H9 (cell line): ENCODE data around the gene KRT34. TPM values are rescaled to one million over a fixed set of nuclear protein-coding genes. Genes with fewer than 3 reads are reported as not detected.

Experiments used
- DNase-seq: peaks from one replicate; pipeline ENCODE4 v3.0.0-alpha.2; 2017
- H2AFZ ChIP-seq: one replicate; pipeline ENCODE4 v1.6.1; 2013; ENCODE audit warnings: mild to moderate bottlenecking, low read length, control low read depth, moderate library complexity
- H2AK5ac ChIP-seq: 2 replicates; pipeline ENCODE4 v1.6.1; 2013; ENCODE audit warnings: low read length, control low read depth, mixed read lengths; ENCODE audit not compliant: insufficient read length
- H2BK120ac ChIP-seq: one replicate; pipeline ENCODE4 v1.6.1; 2013; ENCODE audit warnings: low read depth, mild to moderate bottlenecking, low read length, control low read depth, inconsistent platforms; ENCODE audit not compliant: poor library complexity, severe bottlenecking
- H2BK12ac ChIP-seq: 2 replicates; pipeline ENCODE4 v1.6.1; 2013; ENCODE audit warnings: low read length, control low read depth, mixed read lengths, low read depth; ENCODE audit not compliant: insufficient read length
- H2BK15ac ChIP-seq: 2 replicates; pipeline ENCODE4 v1.6.1; 2013; ENCODE audit warnings: low read depth, low read length, control low read depth
- H2BK20ac ChIP-seq: one replicate; pipeline ENCODE4 v1.6.1; 2013; ENCODE audit warnings: low read depth, mild to moderate bottlenecking, low read length, control low read depth, inconsistent platforms; ENCODE audit not compliant: poor library complexity, severe bottlenecking
- H2BK5ac ChIP-seq: 2 replicates; pipeline ENCODE4 v1.6.1; 2013; ENCODE audit warnings: low read length, control low read depth, mixed read lengths; ENCODE audit not compliant: insufficient read length
- H3K14ac ChIP-seq: 2 replicates; pipeline ENCODE4 v1.6.1; 2013; ENCODE audit warnings: low read length, control low read depth; ENCODE audit not compliant: insufficient read depth
- H3K18ac ChIP-seq: 2 replicates; pipeline ENCODE4 v1.6.1; 2013; ENCODE audit warnings: low read depth, mild to moderate bottlenecking, mixed read lengths, low read length, control low read depth; ENCODE audit not compliant: insufficient read length
- H3K23ac ChIP-seq: 2 replicates; pipeline ENCODE4 v1.6.1; 2013; ENCODE audit warnings: low read length, control low read depth, mixed read lengths, low read depth; ENCODE audit not compliant: insufficient read length
- H3K23me2 ChIP-seq: 2 replicates; pipeline ENCODE4 v1.6.1; 2013; ENCODE audit warnings: low read depth, mild to moderate bottlenecking, mixed read lengths, low read length, control low read depth; ENCODE audit not compliant: insufficient read length, poor library complexity, severe bottlenecking
- H3K27ac ChIP-seq: 2 replicates; pipeline ENCODE4 v1.5.1; 2013; ENCODE audit warnings: low read length, control low read depth, mixed read lengths, low read depth; ENCODE audit not compliant: insufficient read length
- H3K27me3 ChIP-seq: 2 replicates; pipeline ENCODE4 v1.6.1; 2013; ENCODE audit warnings: low read length, control low read depth, inconsistent platforms; ENCODE audit not compliant: insufficient read depth
- H3K4ac ChIP-seq: 2 replicates; pipeline ENCODE4 v1.6.1; 2013; ENCODE audit warnings: low read depth, mild to moderate bottlenecking, control low read depth, inconsistent platforms, low read length, moderate library complexity
- H3K4me1 ChIP-seq: 2 replicates; pipeline ENCODE4 v1.6.1; 2013; ENCODE audit warnings: low read length, control low read depth, inconsistent platforms; ENCODE audit not compliant: insufficient read depth
- H3K4me2 ChIP-seq: 2 replicates; pipeline ENCODE4 v1.6.1; 2013; ENCODE audit warnings: low read length, control low read depth, mixed read lengths; ENCODE audit not compliant: insufficient read length, insufficient read depth
- H3K56ac ChIP-seq: 2 replicates; pipeline ENCODE4 v1.6.1; 2013; ENCODE audit warnings: low read depth, mild to moderate bottlenecking, mixed read lengths, low read length, control low read depth; ENCODE audit not compliant: insufficient read length
- H3K79me1 ChIP-seq: 2 replicates; pipeline ENCODE4 v1.6.1; 2013; ENCODE audit warnings: low read depth, mild to moderate bottlenecking, moderate library complexity, low read length, control low read depth, inconsistent platforms; ENCODE audit not compliant: insufficient read depth, poor library complexity, severe bottlenecking
- H3K79me2 ChIP-seq: 2 replicates; pipeline ENCODE4 v1.6.1; 2013; ENCODE audit warnings: low read length, control low read depth, inconsistent platforms; ENCODE audit not compliant: insufficient read depth
- H3K9ac ChIP-seq: 2 replicates; pipeline ENCODE4 v1.6.1; 2013; ENCODE audit warnings: low read length, control low read depth, mixed read lengths; ENCODE audit not compliant: insufficient read length; ENCODE audit errors: extremely low read depth
- H3K9me3 ChIP-seq: one replicate; pipeline ENCODE4 v1.6.1; 2013; ENCODE audit warnings: low read depth, low read length, inconsistent platforms; ENCODE audit not compliant: control insufficient read depth
- H3T11ph ChIP-seq: one replicate; pipeline ENCODE4 v1.6.1; 2013; ENCODE audit warnings: mild to moderate bottlenecking, low read length, control low read depth, inconsistent platforms
- H4K20me1 ChIP-seq: one replicate; pipeline ENCODE4 v1.6.1; 2013; ENCODE audit not compliant: control insufficient read depth, insufficient read length, insufficient read depth
- H4K5ac ChIP-seq: 2 replicates; pipeline ENCODE4 v1.6.1; 2013; ENCODE audit warnings: low read depth, mild to moderate bottlenecking, mixed read lengths, low read length, control low read depth; ENCODE audit not compliant: insufficient read length
- H4K8ac ChIP-seq: replicated peaks from 2 replicates; pipeline ENCODE4 v1.6.1; 2013; ENCODE audit warnings: low read length, control low read depth, mixed read lengths, low read depth; ENCODE audit not compliant: insufficient read length
- H4K91ac ChIP-seq: 2 replicates; pipeline ENCODE4 v1.6.1; 2013; ENCODE audit warnings: low read depth, mild to moderate bottlenecking, moderate library complexity, mixed read lengths, low read length, control low read depth; ENCODE audit not compliant: insufficient read length
- H3K27ac Mint-ChIP-seq, 3 experiments: 2 replicates in 2 of 3; 3 replicates in 1 of 3; pipeline ENCODE4 v1.8.0; 2020 to 2021; ENCODE audit warnings: mixed read lengths in 3 of 3, mild to moderate bottlenecking in 1 of 3, moderate library complexity in 1 of 3
- H3K27me3 Mint-ChIP-seq: 2 replicates; pipeline ENCODE4 v1.8.0; 2021; ENCODE audit warnings: low read depth, mild to moderate bottlenecking, moderate library complexity, mixed read lengths
- H3K36me3 Mint-ChIP-seq, 3 experiments: 2 replicates in 2 of 3; 3 replicates in 1 of 3; pipeline ENCODE4 v1.8.0; 2020 to 2021; ENCODE audit warnings: low read depth in 3 of 3, mixed read lengths in 3 of 3; ENCODE audit not compliant: insufficient read depth in 1 of 3
- H3K4me1 Mint-ChIP-seq, 2 experiments: 2 replicates each; pipeline ENCODE4 v1.8.0; 2020; ENCODE audit warnings: mixed read lengths in 2 of 2
- H3K4me3 Mint-ChIP-seq, 2 experiments: 2 replicates in 1 of 2; 3 replicates in 1 of 2; pipeline ENCODE4 v1.8.0; 2020 to 2021; ENCODE audit warnings: mild to moderate bottlenecking in 2 of 2, mixed read lengths in 2 of 2, moderate library complexity in 1 of 2
- H3K9me3 Mint-ChIP-seq, 2 experiments: 2 replicates in 1 of 2; 3 replicates in 1 of 2; pipeline ENCODE4 v1.8.0; 2020; ENCODE audit warnings: mild to moderate bottlenecking in 2 of 2, mixed read lengths in 2 of 2, moderate library complexity in 1 of 2
- CTCF ChIP-seq: fragments of 200-600 bp; sonication (generic); conservative IDR thresholded peaks from 3 replicates; pipeline ENCODE4 v1.8.0; 2021; ENCODE audit warnings: antibody characterized with exemption, mild to moderate bottlenecking
- WGBS: extraction: QIAGEN DNeasy Blood & Tissue Kit; methylation state at CpG from one replicate; pipeline ENCODE4 v1.1.7; 2013; ENCODE audit warnings: missing lambda C conversion rate, low lambda C conversion rate, mixed read lengths; ENCODE audit not compliant: insufficient read length; ENCODE audit errors: extremely low coverage; 5-methylcytosine and 5-hydroxymethylcytosine counted together
- total RNA-seq: library from RNA; stranded (reverse); gene quantifications from 2 replicates; pipeline ENCODE4 v1.2.1, GENCODE V29; 2021

Gene KRT34
- total RNA-seq, 1 experiment from 2014 or later = not detected

DNA sequence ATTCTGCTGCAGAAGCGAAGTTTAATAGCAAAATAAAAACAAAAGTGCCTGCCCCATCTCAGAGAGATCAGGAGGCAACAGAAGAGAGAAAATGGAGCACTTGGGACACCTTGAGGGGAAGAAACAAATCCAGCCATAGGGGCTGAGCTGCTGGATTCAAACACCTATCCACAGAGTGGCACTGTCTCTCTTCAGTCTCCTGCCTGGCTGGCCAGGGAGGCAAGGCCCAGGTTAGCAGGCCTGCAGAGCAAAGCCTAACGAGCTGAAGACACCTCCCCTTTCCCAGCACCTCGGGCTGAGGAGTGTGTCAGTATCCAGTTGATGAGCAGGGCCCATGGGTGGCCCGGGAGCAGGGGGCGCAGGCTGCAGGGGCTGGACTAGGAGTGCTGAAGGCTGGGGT is 24.1 kb upstream of the KRT34 start:
- no peak overlapping the region for H3T11ph ChIP-seq
- H3K4me1 ChIP-seq = 0 out of 2 replicates have a peak, but pooled peaks cover 2% of the 10 kb centered on the region
- H3K9ac ChIP-seq = no peak overlapping the region
- H3K4me3 Mint-ChIP-seq = no peak overlapping the region
- H3K27ac Mint-ChIP-seq = no peak overlapping the region
- H4K5ac ChIP-seq = no peak overlapping the region
- no peak overlapping the region for H2BK5ac ChIP-seq
- no CpG with 5 or more reads among the region's 5 CpGs for WGBS
- DNase-seq = no peak
- no peaks in the 10 kb centered on the region for H3K79me2 ChIP-seq
- H2BK12ac ChIP-seq = no peak overlapping the region
- no peak overlapping the region for H3K4me2 ChIP-seq
- 0 out of 3 replicates have a peak, but pooled peaks have one; percentile 12 for TF ChIP-seq CTCF
- peaks cover 3% of the 10 kb centered on the region for H3K27me3 Mint-ChIP-seq
- H4K20me1 ChIP-seq = no peaks in the 10 kb centered on the region
- H4K8ac ChIP-seq = no peak overlapping the region
- no peaks in the 10 kb centered on the region for H3K36me3 Mint-ChIP-seq
- H3K79me1 ChIP-seq = no peaks in the 10 kb centered on the region
- no peak overlapping the region for H4K91ac ChIP-seq
- H3K23me2 ChIP-seq = no peaks in the 10 kb centered on the region
- H3K18ac ChIP-seq = no peak overlapping the region
- H3K56ac ChIP-seq = no peak overlapping the region
- no peak overlapping the region for H2AFZ ChIP-seq
- H3K27me3 ChIP-seq = no peaks in the 10 kb centered on the region
- H3K4ac ChIP-seq = no peak overlapping the region
- H3K9me3 Mint-ChIP-seq = no peaks in the 10 kb centered on the region
- no peak overlapping the region for H2AK5ac ChIP-seq
- H2BK20ac ChIP-seq = no peak overlapping the region
- H3K23ac ChIP-seq = no peak overlapping the region
- H3K4me1 Mint-ChIP-seq = peaks cover 6 to 10% of the 10 kb centered on the region in 2 experiments
- no peak overlapping the region for H2BK120ac ChIP-seq
- no peak overlapping the region for H2BK15ac ChIP-seq
- no peak overlapping the region for H3K27ac ChIP-seq
- 0 out of 2 replicates have a peak overlapping the region, but pooled peaks have one; percentile 6 for H3K14ac ChIP-seq
- H3K9me3 ChIP-seq = no peaks in the 10 kb centered on the region
